Measurements from ENCODE around the gene VPS35L.

DNA sequence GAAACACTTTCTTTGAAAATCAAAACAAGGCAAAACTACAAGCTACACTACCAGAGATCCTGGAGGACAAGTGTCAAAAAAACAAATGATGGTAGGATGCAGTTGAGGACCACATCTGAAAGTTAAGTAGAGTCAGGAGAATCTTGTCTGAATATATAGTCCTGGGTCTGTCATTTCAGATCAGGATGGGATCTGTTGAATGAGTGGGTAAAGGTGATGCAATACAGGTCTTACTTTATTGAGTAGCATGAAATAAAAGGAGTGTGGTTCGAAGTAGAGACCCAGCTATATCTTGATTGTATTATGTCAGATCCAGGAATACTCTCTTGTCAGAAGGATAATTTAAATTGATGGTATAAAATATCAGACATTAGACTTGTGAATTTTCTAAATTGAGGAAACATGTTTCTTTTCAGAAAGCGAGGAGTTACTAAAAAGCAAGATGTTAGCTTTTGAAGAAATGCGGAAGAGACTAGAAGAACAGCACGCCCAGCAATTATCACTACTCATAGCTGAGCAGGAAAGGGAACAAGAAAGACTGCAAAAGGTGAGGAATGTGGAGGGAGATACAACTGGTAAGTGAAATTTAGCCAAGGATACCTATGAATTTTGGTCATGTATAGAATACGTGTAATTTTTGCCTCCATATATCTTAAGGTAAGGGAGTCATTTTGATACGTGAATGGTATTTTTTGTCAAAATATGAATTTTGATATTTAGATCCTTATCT, 15.1 kb upstream of the VPS35L start:
- TF ChIP-seq, protein P1, sequence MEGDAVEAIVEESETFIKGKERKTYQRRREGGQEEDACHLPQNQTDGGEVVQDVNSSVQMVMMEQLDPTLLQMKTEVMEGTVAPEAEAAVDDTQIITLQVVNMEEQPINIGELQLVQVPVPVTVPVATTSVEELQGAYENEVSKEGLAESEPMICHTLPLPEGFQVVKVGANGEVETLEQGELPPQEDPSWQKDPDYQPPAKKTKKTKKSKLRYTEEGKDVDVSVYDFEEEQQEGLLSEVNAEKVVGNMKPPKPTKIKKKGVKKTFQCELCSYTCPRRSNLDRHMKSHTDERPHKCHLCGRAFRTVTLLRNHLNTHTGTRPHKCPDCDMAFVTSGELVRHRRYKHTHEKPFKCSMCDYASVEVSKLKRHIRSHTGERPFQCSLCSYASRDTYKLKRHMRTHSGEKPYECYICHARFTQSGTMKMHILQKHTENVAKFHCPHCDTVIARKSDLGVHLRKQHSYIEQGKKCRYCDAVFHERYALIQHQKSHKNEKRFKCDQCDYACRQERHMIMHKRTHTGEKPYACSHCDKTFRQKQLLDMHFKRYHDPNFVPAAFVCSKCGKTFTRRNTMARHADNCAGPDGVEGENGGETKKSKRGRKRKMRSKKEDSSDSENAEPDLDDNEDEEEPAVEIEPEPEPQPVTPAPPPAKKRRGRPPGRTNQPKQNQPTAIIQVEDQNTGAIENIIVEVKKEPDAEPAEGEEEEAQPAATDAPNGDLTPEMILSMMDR (conservative IDR thresholded peaks at IDR 0.05; ENCODE audit: low read depth in 2 of 2) = no peak
- TF ChIP-seq EZH2 (IDR thresholded peaks at IDR 0.05; ENCODE audit: low read depth, unreplicated experiment) (no peak), POLR2AphosphoS5 (IDR thresholded peaks at IDR 0.05; ENCODE audit: low read depth) (no peak), CREB1 (CRISPR knock-in tag; IDR thresholded peaks at IDR 0.05; ENCODE audit: low read depth) (no peak), JUNB (IDR thresholded peaks at IDR 0.05; ENCODE audit: unreplicated experiment) (no peak), ZNF114 (CRISPR knock-in tag; IDR thresholded peaks at IDR 0.05) (no peak), ZNF331 (CRISPR knock-in tag; IDR thresholded peaks at IDR 0.05; ENCODE audit: low read depth) (no peak), NANOG (IDR thresholded peaks at IDR 0.05; ENCODE audit: borderline replicate concordance) (no peak), EZH2phosphoT487 (IDR thresholded peaks at IDR 0.05; ENCODE audit: unreplicated experiment) (no peak), REST (IDR thresholded peaks at IDR 0.05; ENCODE audit: unreplicated experiment) (no peak), ETS1 (IDR thresholded peaks at IDR 0.05) (no peak), STAT1 (IDR thresholded peaks at IDR 0.05; ENCODE audit: unreplicated experiment) (no peak)
- TF ChIP-seq, protein P2, sequence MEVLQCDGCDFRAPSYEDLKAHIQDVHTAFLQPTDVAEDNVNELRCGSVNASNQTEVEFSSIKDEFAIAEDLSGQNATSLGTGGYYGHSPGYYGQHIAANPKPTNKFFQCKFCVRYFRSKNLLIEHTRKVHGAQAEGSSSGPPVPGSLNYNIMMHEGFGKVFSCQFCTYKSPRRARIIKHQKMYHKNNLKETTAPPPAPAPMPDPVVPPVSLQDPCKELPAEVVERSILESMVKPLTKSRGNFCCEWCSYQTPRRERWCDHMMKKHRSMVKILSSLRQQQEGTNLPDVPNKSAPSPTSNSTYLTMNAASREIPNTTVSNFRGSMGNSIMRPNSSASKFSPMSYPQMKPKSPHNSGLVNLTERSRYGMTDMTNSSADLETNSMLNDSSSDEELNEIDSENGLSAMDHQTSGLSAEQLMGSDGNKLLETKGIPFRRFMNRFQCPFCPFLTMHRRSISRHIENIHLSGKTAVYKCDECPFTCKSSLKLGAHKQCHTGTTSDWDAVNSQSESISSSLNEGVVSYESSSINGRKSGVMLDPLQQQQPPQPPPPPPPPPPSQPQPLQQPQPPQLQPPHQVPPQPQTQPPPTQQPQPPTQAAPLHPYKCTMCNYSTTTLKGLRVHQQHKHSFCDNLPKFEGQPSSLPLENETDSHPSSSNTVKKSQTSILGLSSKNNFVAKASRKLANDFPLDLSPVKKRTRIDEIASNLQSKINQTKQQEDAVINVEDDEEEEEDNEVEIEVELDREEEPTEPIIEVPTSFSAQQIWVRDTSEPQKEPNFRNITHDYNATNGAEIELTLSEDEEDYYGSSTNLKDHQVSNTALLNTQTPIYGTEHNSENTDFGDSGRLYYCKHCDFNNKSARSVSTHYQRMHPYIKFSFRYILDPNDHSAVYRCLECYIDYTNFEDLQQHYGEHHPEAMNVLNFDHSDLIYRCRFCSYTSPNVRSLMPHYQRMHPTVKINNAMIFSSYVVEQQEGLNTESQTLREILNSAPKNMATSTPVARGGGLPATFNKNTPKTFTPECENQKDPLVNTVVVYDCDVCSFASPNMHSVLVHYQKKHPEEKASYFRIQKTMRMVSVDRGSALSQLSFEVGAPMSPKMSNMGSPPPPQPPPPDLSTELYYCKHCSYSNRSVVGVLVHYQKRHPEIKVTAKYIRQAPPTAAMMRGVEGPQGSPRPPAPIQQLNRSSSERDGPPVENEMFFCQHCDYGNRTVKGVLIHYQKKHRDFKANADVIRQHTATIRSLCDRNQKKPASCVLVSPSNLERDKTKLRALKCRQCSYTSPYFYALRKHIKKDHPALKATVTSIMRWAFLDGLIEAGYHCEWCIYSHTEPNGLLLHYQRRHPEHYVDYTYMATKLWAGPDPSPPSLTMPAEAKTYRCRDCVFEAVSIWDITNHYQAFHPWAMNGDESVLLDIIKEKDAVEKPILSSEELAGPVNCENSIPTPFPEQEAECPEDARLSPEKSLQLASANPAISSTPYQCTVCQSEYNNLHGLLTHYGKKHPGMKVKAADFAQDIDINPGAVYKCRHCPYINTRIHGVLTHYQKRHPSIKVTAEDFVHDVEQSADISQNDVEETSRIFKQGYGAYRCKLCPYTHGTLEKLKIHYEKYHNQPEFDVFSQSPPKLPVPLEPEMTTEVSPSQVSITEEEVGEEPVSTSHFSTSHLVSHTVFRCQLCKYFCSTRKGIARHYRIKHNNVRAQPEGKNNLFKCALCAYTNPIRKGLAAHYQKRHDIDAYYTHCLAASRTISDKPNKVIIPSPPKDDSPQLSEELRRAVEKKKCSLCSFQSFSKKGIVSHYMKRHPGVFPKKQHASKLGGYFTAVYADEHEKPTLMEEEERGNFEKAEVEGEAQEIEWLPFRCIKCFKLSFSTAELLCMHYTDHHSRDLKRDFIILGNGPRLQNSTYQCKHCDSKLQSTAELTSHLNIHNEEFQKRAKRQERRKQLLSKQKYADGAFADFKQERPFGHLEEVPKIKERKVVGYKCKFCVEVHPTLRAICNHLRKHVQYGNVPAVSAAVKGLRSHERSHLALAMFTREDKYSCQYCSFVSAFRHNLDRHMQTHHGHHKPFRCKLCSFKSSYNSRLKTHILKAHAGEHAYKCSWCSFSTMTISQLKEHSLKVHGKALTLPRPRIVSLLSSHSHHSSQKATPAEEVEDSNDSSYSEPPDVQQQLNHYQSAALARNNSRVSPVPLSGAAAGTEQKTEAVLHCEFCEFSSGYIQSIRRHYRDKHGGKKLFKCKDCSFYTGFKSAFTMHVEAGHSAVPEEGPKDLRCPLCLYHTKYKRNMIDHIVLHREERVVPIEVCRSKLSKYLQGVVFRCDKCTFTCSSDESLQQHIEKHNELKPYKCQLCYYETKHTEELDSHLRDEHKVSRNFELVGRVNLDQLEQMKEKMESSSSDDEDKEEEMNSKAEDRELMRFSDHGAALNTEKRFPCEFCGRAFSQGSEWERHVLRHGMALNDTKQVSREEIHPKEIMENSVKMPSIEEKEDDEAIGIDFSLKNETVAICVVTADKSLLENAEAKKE (CRISPR knock-in tag; IDR thresholded peaks at IDR 0.05) = no peak
